ENCODE measurements around the gene CCL23. TPM values are rescaled to one million over a fixed set of nuclear protein-coding genes. Genes with fewer than 3 reads are reported as not detected.

CCL23 gene
- total RNA-seq, 1 experiment from 2014 or later, result not detected

DNA sequence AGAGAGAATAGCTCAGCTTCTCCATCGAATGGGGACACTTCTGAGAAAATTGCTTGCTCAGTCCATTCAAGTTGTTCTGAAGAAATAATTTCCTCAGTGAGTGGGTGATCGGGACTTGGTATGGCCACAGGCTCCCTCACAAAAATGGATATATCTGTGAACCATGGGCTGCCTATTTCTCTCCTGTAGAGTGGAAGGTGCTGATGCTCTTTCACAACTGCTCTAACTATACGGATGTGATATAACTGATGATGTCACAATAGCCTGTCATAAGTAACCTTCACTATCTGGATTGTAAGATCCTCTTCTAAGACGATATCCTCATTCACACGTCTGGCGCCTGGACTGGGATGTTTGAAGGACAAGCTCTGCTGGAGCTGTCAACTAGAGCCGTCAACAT lies 41.6 kb upstream of the CCL23 start:
- no peak overlapping the region for H3K27ac Mint-ChIP-seq (ENCODE audit: low read depth, unreplicated experiment)
- TF ChIP-seq CTCF (IDR thresholded peaks at IDR 0.05; ENCODE audit: unreplicated experiment), result no peak
- intact Hi-C loops (cut with micrococcal nuclease), result no loop called here
- POLR2A ChIA-PET, result no interaction called here
- H3K4me3 Mint-ChIP-seq (ENCODE audit: unreplicated experiment), result no peak overlapping the region
- H3K4me1 Mint-ChIP-seq (ENCODE audit: insufficient read depth, unreplicated experiment), result no peaks in the 10 kb centered on the region
- no peaks in the 10 kb centered on the region for H3K9me3 Mint-ChIP-seq (ENCODE audit: unreplicated experiment)
- H3K36me3 Mint-ChIP-seq (ENCODE audit: insufficient read depth, unreplicated experiment), result no peaks in the 10 kb centered on the region
- no TSS peak for BruUV-seq (replicated peaks)
- no peak for DNase-seq (ENCODE audit: unreplicated experiment)
- CTCF ChIA-PET, result no interaction called here
- H3K27me3 Mint-ChIP-seq (ENCODE audit: insufficient read depth, unreplicated experiment), result peaks cover 44% of the 10 kb centered on the region

GRCh38 chr17:36057911-36058310 lies 40.1 kb upstream of the CCL23 start:
- POLR2A ChIA-PET, result interaction anchor here (0.7 kb wide), 1 partner anchor 87 kb away, joined by 3 read pairs; no protein-coding TSS in a partner anchor
- H3K36me3 Mint-ChIP-seq (ENCODE audit: insufficient read depth, unreplicated experiment), result no peaks in the 10 kb centered on the region
- BruUV-seq (replicated peaks), result no TSS peak

GRCh38 chr17:36055921-36056520 lies 38.2 kb upstream of the CCL23 start:
- Mint-ChIP-seq H3K4me1 (ENCODE audit: insufficient read depth, unreplicated experiment) (no peaks in the 10 kb centered on the region), H3K4me3 (ENCODE audit: unreplicated experiment) (no peak overlapping the region), H3K36me3 (ENCODE audit: insufficient read depth, unreplicated experiment) (no peaks in the 10 kb centered on the region), H3K27ac (ENCODE audit: low read depth, unreplicated experiment) (no peak overlapping the region), H3K27me3 (ENCODE audit: insufficient read depth, unreplicated experiment) (peaks cover 43% of the 10 kb centered on the region), H3K9me3 (ENCODE audit: unreplicated experiment) (no peaks in the 10 kb centered on the region)
- BruUV-seq (replicated peaks), result no TSS peak
- intact Hi-C loops (cut with micrococcal nuclease), result no loop called here
- no peak for DNase-seq (ENCODE audit: unreplicated experiment)
- CTCF ChIA-PET, result interaction anchor here (0.5 to 0.8 kb wide), 2 partner anchors 11 to 345 kb away, joined by 3 read pairs; no protein-coding TSS in a partner anchor
- no peak for TF ChIP-seq CTCF (IDR thresholded peaks at IDR 0.05; ENCODE audit: unreplicated experiment)
- POLR2A ChIA-PET, result no interaction called here

More at GRCh38 chr17:36057911-36058310, 40.1 kb upstream of the CCL23 start:
- no peak overlapping the region for H3K27ac Mint-ChIP-seq (ENCODE audit: low read depth, unreplicated experiment)
- no peaks in the 10 kb centered on the region for H3K9me3 Mint-ChIP-seq (ENCODE audit: unreplicated experiment)
- H3K4me1 Mint-ChIP-seq (ENCODE audit: insufficient read depth, unreplicated experiment), result no peaks in the 10 kb centered on the region
- no peak for TF ChIP-seq CTCF (IDR thresholded peaks at IDR 0.05; ENCODE audit: unreplicated experiment)
- intact Hi-C loops (cut with micrococcal nuclease), result no loop called here
- CTCF ChIA-PET, result no interaction called here
- DNase-seq (ENCODE audit: unreplicated experiment), result no peak
- H3K4me3 Mint-ChIP-seq (ENCODE audit: unreplicated experiment), result no peak overlapping the region
- H3K27me3 Mint-ChIP-seq (ENCODE audit: insufficient read depth, unreplicated experiment), result peaks cover 52% of the 10 kb centered on the region

DNA sequence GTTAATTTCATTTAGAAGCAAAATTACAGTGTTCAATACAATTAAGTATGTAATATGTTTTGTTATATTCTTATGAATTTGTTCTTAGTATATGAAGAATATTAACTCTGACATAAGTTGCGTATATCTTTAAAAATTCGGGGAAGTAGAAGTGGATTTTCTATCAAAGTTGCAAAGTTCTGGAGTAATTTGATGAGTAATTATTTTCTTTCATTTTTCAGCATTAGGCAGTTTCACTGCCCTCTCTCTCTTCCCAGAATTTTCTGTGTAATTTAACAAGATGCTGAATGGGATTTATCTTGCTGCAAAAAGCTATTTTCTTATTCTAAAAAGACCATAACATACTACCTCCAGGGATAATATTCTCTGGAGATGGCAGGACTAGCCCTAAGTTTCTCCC lies 37.4 kb upstream of the CCL23 start:
- H3K27me3 Mint-ChIP-seq (ENCODE audit: insufficient read depth, unreplicated experiment), result peaks cover 49% of the 10 kb centered on the region
- ChIA-PET CTCF (interaction anchor here (0.5 to 0.8 kb wide), 2 partner anchors 11 to 344 kb away, joined by 3 read pairs; no protein-coding TSS in a partner anchor), POLR2A (interaction anchor here (0.6 kb wide), 1 partner anchor 19 kb away, joined by 3 read pairs; no protein-coding TSS in a partner anchor)
- no TSS peak for BruUV-seq (replicated peaks)
- no peaks in the 10 kb centered on the region for H3K4me1 Mint-ChIP-seq (ENCODE audit: insufficient read depth, unreplicated experiment)
- TF ChIP-seq CTCF (IDR thresholded peaks at IDR 0.05; ENCODE audit: unreplicated experiment), result no peak
- no peak overlapping the region for H3K4me3 Mint-ChIP-seq (ENCODE audit: unreplicated experiment)
- H3K27ac Mint-ChIP-seq (ENCODE audit: low read depth, unreplicated experiment), result no peak overlapping the region
- DNase-seq (ENCODE audit: unreplicated experiment), result no peak
- intact Hi-C loops (cut with micrococcal nuclease), result no loop called here
- H3K9me3 Mint-ChIP-seq (ENCODE audit: unreplicated experiment), result no peaks in the 10 kb centered on the region
- H3K36me3 Mint-ChIP-seq (ENCODE audit: insufficient read depth, unreplicated experiment), result no peaks in the 10 kb centered on the region

Measured in MCF 10A (cell line).